ENCODE data around the gene TVP23C. TPM values are rescaled to one million over a fixed set of nuclear protein-coding genes. Genes with fewer than 3 reads are reported as not detected.
"Not testable (repeated sequence)": the region's sequence is repeated elsewhere in the genome, so short reads cannot be mapped to it uniquely, and the experiment has no call there.

TVP23C gene
- polyA plus RNA-seq (2011; rRNA removed), result 14.5 and 21.1 TPM in 2 replicates
- 27.0 and 41.6 TPM in 2 replicates for polyA minus RNA-seq (2011; rRNA and poly(A)+ RNA removed)

GRCh38 chr17:15563375-15563857, at the start of gene TVP23C:
Gene TVP23C (minus strand): TSS chr17:15563483. CDS start chr17:15563448, 35 bp downstream.
- H3K4me3 ChIP-seq (ENCODE audit: low read depth, low read length), result peak within 1 kb of the TSS; percentile 76
- H3K27me3 ChIP-seq (ENCODE audit: control insufficient read depth, insufficient read depth, low read length); POLR2A ChIA-PET; H3K9me3 ChIP-seq (ENCODE audit: control insufficient read depth, insufficient read depth, low read length); CTCF ChIA-PET: not testable (repeated sequence)
- H3K27ac ChIP-seq (ENCODE audit: low read depth, low read length), result peak within 1 kb of the TSS; percentile 52
- peak; percentile 20 for DNase-seq (ENCODE audit: low read depth, low spot score)

DNA sequence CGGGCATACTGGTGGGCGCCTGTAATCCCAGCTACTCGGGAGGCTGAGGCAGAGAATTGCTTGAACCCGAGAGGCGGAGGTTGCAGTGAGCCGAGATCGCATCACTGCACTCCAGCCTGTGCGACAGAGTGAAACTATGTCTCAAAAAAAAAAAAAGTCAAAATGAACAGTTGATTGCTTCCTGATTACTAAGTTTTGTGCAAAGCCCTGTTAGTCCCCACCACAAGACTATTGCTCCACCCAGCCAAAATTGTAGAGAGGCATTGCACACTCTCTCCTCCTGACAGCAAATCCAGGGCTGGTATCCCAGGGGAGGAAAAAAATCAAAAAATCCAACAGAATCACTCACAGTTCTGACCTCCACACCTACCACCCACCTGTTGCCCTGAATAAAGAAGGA, 29.7 kb upstream of the TVP23C start:
- H3K9me3 ChIP-seq (ENCODE audit: control insufficient read depth, insufficient read depth, low read length); H3K27ac ChIP-seq (ENCODE audit: low read depth, low read length); DNase-seq (ENCODE audit: low read depth, low spot score); CTCF ChIA-PET; H3K4me3 ChIP-seq (ENCODE audit: low read depth, low read length); POLR2A ChIA-PET; H3K27me3 ChIP-seq (ENCODE audit: control insufficient read depth, insufficient read depth, low read length): not testable (repeated sequence)

DNA sequence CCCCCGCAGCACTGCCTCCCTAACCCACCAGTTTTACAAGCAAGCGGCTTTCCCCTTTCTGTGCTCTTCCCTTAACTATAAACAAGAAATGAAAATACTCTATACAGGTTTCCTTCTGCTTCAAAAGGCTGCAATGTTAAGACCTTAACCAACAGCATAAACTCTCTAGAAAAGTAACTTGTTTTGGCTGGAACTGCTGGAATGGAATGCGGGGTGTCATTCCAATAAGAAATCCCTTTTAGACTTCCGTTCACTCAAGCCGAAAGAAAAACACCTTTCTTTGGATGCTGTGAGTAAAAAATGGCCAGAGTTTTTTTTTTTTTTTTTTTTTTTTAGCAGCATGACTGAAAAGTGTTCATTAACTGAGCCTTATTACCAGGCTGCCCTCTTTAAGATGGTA, 28.7 kb upstream of the TVP23C start:
- H3K27ac ChIP-seq (ENCODE audit: low read depth, low read length); H3K27me3 ChIP-seq (ENCODE audit: control insufficient read depth, insufficient read depth, low read length); DNase-seq (ENCODE audit: low read depth, low spot score); H3K4me3 ChIP-seq (ENCODE audit: low read depth, low read length); CTCF ChIA-PET; POLR2A ChIA-PET; H3K9me3 ChIP-seq (ENCODE audit: control insufficient read depth, insufficient read depth, low read length): not testable (repeated sequence)

- CTCF ChIA-PET; H3K4me3 ChIP-seq (ENCODE audit: low read depth, low read length); H3K27me3 ChIP-seq (ENCODE audit: control insufficient read depth, insufficient read depth, low read length); DNase-seq (ENCODE audit: low read depth, low spot score); POLR2A ChIA-PET; H3K27ac ChIP-seq (ENCODE audit: low read depth, low read length); H3K9me3 ChIP-seq (ENCODE audit: control insufficient read depth, insufficient read depth, low read length): not testable (repeated sequence)
Observed at GRCh38 chr17:15590844-15591243, 27.6 kb upstream of the TVP23C start.

DNA sequence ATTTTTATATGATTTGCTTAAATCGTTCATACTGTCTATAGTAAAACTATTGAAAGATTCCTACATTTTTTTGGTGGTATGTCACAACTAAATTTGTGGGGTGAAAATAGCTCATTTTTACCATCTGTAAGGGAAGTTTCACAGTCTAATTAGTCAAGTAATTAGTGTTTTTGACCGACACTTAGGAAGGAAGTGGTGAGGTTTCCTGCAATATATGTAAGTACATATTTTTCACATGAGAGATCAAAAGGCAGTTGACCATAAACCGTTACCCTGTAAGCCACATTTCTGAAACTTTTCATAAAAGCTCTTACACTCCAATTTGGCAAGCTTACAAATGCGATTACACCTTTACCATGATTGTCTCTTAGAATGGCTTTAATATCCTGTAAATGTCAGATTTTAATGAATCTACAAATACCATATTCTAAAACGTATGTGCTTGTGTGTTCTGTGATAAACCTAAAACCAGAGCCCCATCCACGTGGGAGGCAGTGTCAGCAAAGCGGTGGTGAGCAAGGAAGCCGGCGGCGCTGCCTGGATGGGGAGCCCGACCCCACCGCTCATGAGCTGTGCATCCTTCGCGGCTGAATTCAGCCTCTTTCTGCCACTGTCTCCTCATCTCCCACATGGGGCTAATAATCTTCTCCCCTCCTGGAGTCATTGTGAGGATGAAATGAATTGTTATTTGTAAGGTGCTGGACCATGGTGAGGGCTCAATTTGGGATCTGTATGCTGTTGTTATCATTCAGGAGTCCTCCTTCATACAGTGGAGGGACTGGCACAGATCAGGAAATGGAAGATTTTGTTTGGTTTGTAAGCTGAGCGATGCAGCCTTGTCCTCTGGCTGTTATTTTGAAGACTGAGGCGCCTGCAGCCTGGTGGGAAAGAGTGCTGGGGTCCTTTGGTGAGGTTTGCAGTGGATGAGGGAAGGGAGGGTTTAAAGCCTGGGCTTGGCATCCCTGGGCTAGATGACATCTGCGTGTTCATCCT, 26.6 kb upstream of the TVP23C start:
- H3K4me3 ChIP-seq (ENCODE audit: low read depth, low read length); H3K27ac ChIP-seq (ENCODE audit: low read depth, low read length); POLR2A ChIA-PET; H3K27me3 ChIP-seq (ENCODE audit: control insufficient read depth, insufficient read depth, low read length); CTCF ChIA-PET; H3K9me3 ChIP-seq (ENCODE audit: control insufficient read depth, insufficient read depth, low read length); DNase-seq (ENCODE audit: low read depth, low spot score): not testable (repeated sequence)

DNA sequence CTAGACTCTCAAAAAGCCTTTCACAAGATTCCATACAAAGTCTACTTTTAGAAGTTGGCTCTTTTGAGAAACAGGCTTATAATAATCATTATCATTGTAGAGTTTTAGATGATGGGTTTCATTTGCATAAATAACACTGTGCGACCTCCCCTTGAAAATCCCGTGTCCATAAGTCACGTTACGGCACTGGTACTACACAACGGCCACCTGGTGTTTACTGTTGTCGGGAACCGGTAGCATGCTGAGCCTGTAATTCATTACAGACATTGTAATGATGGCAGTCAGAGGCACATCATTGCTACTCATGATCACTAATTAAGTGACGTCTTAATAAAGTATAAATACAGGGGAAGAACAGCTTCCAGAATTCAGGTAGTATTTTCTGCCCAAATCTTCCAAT, 24.7 kb upstream of the TVP23C start:
- CTCF ChIA-PET; POLR2A ChIA-PET; H3K27me3 ChIP-seq (ENCODE audit: control insufficient read depth, insufficient read depth, low read length); H3K9me3 ChIP-seq (ENCODE audit: control insufficient read depth, insufficient read depth, low read length); H3K4me3 ChIP-seq (ENCODE audit: low read depth, low read length); DNase-seq (ENCODE audit: low read depth, low spot score); H3K27ac ChIP-seq (ENCODE audit: low read depth, low read length): not testable (repeated sequence)

DNA sequence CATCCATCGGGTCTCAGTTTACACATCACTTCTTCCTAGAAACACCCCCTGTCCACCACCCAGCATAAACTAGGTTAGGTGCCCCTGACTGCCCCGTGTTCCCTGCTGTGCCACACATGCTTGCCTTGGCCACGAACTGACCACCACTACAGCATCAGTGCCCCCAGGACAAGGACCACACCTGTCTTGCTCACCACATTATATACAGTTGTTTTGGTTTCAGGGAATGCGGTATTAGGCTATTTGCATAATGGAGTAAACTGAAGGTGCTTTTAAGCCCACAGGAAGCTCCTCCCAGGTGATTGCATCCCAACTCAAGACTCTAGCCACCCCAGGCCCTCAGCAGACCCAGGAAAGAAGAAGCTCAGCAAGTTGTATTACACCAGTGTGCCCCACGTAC, 20.0 kb upstream of the TVP23C start:
- DNase-seq (ENCODE audit: low read depth, low spot score); CTCF ChIA-PET; H3K9me3 ChIP-seq (ENCODE audit: control insufficient read depth, insufficient read depth, low read length); H3K27me3 ChIP-seq (ENCODE audit: control insufficient read depth, insufficient read depth, low read length); H3K27ac ChIP-seq (ENCODE audit: low read depth, low read length); POLR2A ChIA-PET; H3K4me3 ChIP-seq (ENCODE audit: low read depth, low read length): not testable (repeated sequence)

DNA sequence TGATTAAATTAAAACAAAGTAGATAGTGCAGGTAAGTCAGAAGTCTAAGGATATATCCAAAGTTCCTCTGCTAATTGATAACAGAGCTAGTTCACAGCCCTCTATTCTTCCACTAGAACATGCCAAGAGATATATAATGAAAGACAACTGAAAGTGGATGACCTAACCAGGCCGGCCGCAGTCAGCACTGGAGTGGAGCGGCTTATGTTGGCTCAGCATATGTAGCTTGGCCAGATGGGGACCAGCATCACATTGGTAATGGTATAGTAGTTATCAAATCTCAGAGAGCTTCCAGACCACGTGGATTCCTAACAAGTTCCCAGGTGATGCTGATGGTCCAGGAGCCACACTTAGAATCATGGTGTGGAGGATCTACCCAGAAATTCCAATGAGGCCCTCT, 18.2 kb upstream of the TVP23C start:
- CTCF ChIA-PET; H3K4me3 ChIP-seq (ENCODE audit: low read depth, low read length); DNase-seq (ENCODE audit: low read depth, low spot score); H3K27ac ChIP-seq (ENCODE audit: low read depth, low read length); H3K27me3 ChIP-seq (ENCODE audit: control insufficient read depth, insufficient read depth, low read length); H3K9me3 ChIP-seq (ENCODE audit: control insufficient read depth, insufficient read depth, low read length); POLR2A ChIA-PET: not testable (repeated sequence)

GRCh38 chr17:15576848-15577247, 13.6 kb upstream of the TVP23C start:
- DNase-seq (ENCODE audit: low read depth, low spot score); CTCF ChIA-PET; H3K9me3 ChIP-seq (ENCODE audit: control insufficient read depth, insufficient read depth, low read length); H3K4me3 ChIP-seq (ENCODE audit: low read depth, low read length); POLR2A ChIA-PET; H3K27ac ChIP-seq (ENCODE audit: low read depth, low read length); H3K27me3 ChIP-seq (ENCODE audit: control insufficient read depth, insufficient read depth, low read length): not testable (repeated sequence)

- H3K27me3 ChIP-seq (ENCODE audit: control insufficient read depth, insufficient read depth, low read length); H3K4me3 ChIP-seq (ENCODE audit: low read depth, low read length); DNase-seq (ENCODE audit: low read depth, low spot score); H3K9me3 ChIP-seq (ENCODE audit: control insufficient read depth, insufficient read depth, low read length); POLR2A ChIA-PET; H3K27ac ChIP-seq (ENCODE audit: low read depth, low read length); CTCF ChIA-PET: not testable (repeated sequence)
Observed at GRCh38 chr17:15574660-15575059, 11.4 kb upstream of the TVP23C start.

DNA sequence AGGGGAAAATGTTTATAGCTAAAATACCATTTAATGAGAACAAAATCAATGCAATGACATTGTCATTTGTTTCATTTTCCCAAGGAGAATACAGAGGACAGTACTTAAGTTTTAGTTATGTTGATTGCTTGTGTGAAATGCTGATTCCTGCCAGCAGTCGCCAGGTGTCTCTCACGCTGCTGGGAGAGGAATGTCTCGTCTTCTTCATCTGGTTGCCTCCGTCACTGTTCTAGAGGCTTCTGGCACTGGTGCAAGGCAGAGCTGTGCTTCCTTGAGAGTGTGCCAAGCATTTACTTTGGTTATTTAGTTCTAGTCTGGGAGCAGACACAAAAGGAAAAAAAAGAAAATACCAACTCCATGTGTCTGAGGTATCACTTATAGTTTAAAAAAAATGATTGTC, 10.6 kb upstream of the TVP23C start:
- H3K27ac ChIP-seq (ENCODE audit: low read depth, low read length); DNase-seq (ENCODE audit: low read depth, low spot score); CTCF ChIA-PET; H3K9me3 ChIP-seq (ENCODE audit: control insufficient read depth, insufficient read depth, low read length); POLR2A ChIA-PET; H3K4me3 ChIP-seq (ENCODE audit: low read depth, low read length); H3K27me3 ChIP-seq (ENCODE audit: control insufficient read depth, insufficient read depth, low read length): not testable (repeated sequence)

GRCh38 chr17:15562613-15563374, 489 bp downstream of the TVP23C start:
- CTCF ChIA-PET; DNase-seq (ENCODE audit: low read depth, low spot score): not testable (repeated sequence)

More at GRCh38 chr17:15562613-15563374, 489 bp downstream of the TVP23C start:
- Histone ChIP-seq H3K4me3 (ENCODE audit: low read depth, low read length) (peak overlapping the region; percentile 76), H3K27ac (ENCODE audit: low read depth, low read length) (peak overlapping the region; percentile 52)
- POLR2A ChIA-PET; H3K27me3 ChIP-seq (ENCODE audit: control insufficient read depth, insufficient read depth, low read length); H3K9me3 ChIP-seq (ENCODE audit: control insufficient read depth, insufficient read depth, low read length): not testable (repeated sequence)

Data from AG04450 (cell line).